Uterus (tissue), 2 donors: ENCODE measurements around the gene TEX51.

Experiments
- CTCF ChIP-seq, 4 experiments: fragments of 200-600 bp in 2 of 4; fragments of 450-650 bp in 2 of 4; sonication (generic) in 2 of 4; IDR thresholded peaks; one replicate each; pipeline ENCODE4 v1.5.1; 2016 to 2019; ENCODE audit warnings: antibody characterized with exemption in 4 of 4, mild to moderate bottlenecking in 2 of 4, moderate library complexity in 1 of 4
- POLR2A ChIP-seq, 2 donors: fragments of 450-650 bp; IDR thresholded peaks; one replicate each; pipeline ENCODE4 v1.6.1; 2016; ENCODE audit warnings: antibody characterized with exemption in 2 of 2, mild to moderate bottlenecking in 1 of 2, moderate library complexity in 1 of 2

DNA sequence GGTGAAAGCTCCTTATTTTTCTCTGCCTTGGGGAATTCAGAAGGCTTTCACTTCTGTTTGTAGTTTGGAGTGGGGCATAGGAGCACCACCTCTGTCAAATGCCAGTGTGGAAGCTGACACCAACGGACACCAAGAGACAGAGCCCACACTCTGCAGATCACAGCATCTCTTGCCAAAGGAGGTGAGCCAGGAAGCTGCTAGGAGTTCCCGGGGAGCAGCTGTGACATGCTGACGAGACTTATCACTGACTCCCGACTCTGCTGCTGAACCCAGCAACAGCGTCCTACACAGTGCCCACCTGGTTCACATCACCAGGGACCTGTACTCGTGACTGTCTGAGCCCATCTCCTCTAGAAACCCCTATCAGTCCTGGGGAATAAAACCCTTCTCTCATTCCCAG lies 8.1 kb downstream of the TEX51 start:
- TF ChIP-seq POLR2A (IDR thresholded peaks at IDR 0.05), result no peak
- no peak for TF ChIP-seq CTCF (IDR thresholded peaks at IDR 0.05)
